LoVo (cell line): ENCODE results near the gene MAPT.
A peak's percentile ranks its signal among the peaks of the same experiment; 100 is the strongest.

ENCODE experiments used
- DNase-seq: peaks from one replicate; pipeline ENCODE4 v3.0.0-alpha.2; 2016; ENCODE audit warnings: low spot score

Gene MAPT

DNA sequence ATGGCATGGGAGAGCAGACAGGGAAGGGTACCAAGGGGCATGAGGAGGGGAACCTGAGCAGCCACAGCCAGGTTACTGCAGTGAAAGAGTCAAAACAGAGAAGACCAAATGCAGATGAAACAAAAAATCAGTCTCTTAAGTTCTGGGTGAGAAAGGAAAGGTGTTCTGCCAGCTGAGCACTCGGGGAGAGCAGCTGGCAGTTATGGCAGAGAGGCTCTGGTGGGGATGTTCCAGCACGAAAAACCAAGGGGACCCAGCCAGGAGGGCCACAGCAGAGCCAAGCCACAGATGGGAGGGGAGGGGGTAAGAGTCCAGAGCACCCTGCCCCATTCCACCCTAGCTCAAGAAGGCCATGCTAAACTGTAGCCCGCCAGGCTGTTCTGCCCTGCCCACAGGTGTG is 136.4 kb downstream of the MAPT start:
- DNase-seq: no peak

GRCh38 chr17:46031440-46031839 is 137.1 kb downstream of the MAPT start:
- DNase-seq: no peak

- DNase-seq: no peak
These were observed 137.6 kb downstream of the MAPT start for GRCh38 chr17:46031920-46032319.

- DNase-seq: no peak
These were observed 138.6 kb downstream of the MAPT start for GRCh38 chr17:46032909-46033308.

- no peak for DNase-seq
These were observed 139.0 kb downstream of the MAPT start for GRCh38 chr17:46033392-46033791.

- DNase-seq: no peak
These were observed 140.9 kb downstream of the MAPT start for GRCh38 chr17:46035112-46035818.

DNA sequence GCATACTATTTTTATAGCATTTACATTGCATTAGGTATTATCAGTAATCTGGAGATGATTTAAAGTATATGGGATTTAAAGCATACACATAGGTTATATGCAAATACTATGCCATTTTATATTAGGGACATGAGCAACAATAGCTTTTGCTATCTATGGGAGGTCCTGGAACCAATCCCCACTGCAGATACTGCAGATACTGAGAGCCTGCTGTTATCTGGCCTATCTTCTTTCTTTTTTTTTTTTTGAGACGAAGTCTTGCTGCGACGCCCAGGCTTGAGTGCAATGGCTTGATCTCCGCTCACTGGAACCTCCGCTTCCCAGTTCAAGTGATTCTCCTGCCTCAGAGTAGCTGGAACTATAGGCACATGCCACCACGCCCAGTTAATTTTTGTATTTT is 142.1 kb downstream of the MAPT start:
- no peak for DNase-seq

DNA sequence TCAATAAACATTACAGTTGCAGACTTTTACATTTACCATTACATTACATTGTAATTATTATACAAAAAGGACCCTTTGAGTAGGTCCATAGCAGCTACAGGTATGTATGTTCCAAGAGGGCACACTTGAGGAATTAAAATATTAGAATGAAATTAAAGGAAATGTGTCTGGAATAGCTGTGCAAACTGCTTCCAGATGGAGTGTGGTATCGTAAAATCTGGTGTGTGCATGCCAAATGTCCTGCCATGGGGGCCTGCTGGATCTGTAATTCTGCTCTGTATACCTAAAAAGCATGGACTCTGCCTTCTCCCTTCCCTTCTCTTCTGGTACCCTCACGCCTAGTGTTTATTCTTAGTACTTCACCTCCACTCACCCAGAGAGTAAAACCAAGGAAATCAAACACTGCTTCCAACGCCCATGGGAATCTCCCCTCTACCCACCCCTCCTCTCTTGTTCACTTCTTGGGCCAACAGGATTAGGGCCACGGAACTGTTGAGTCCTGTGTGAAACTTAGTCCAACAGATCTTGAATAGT is 143.4 kb downstream of the MAPT start:
- no peak for DNase-seq

GRCh38 chr17:46038414-46038813 is 144.1 kb downstream of the MAPT start:
- no peak for DNase-seq

GRCh38 chr17:46038937-46039336 is 144.6 kb downstream of the MAPT start:
- no peak for DNase-seq

DNA sequence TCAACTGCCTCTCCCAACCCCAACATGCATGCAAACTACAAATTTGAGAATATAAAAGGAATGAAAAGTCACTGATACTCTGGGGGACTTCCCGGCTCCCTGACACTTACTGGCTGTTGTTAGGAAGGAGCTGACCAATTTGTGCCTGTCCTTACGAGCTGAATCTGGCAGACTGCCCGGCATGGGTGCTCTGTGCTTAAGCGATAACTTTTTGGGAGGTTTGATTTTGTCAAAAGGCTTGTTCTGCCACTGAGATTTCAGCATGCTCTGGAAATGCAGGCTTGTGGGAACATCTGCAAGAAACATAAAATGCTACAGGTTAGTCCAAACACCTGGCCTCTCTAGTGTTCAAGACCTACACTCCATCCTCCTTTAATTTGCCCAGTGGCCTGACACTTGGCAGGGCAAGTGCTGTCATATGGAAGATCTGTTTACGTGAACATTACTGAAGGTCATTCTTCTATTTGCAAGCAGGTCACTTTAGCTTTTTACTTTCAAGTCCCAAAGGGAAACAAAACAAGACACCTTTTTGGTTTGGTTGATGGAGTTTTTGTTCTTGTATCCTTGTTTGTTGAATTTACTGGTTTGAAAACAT is 145.3 kb downstream of the MAPT start:
- no peak for DNase-seq

- DNase-seq: no peak
These were observed 147.9 kb downstream of the MAPT start for GRCh38 chr17:46042246-46042645.

- no peak for DNase-seq
These were observed 148.6 kb downstream of the MAPT start for GRCh38 chr17:46042925-46043324.

GRCh38 chr17:46043606-46044005 is 149.3 kb downstream of the MAPT start:
- DNase-seq: no peak

GRCh38 chr17:46044286-46044928 is 150.1 kb downstream of the MAPT start:
- DNase-seq: peak; percentile 55

- no peak for DNase-seq
These were observed 150.6 kb downstream of the MAPT start for GRCh38 chr17:46044989-46045388.

- DNase-seq: no peak
These were observed 151.3 kb downstream of the MAPT start for GRCh38 chr17:46045639-46046038.

DNA sequence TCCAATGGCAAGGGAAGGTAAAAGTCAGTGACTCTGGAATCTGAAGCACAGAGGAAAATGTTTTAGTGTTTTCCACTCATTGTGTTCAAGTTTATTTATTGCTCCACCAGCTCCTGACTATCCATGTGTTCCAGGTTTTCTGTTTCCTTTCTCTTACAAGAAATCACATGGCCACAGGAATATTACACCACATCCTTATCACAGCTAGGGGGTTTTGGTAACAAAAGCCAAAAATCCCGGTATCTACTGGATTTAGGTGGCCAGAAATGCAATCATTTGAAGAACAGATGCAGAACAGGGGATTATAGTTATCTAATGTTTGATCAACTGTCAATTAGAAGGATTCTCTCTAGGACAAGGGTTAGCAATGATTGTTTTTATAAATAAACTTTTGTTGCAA is 152.6 kb downstream of the MAPT start:
- DNase-seq: no peak

DNA sequence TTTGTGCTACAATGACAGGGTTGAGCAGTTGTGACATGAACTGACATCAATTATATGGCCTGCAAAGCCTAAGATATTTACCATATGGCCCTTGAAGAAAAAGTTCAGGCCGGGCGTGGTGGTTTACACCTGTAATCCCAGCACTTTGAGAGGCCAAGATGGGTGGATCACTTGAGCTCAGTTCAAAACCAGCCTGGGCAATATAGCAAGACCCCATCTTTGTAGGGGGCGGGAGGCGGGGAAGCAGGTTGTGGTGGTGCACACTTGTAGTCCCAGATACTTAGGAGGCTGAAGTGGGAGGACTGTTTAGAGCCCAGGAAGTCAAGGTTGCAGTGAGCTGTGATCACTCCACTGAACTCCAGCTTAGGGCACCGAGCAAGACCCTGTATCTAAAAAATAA is 153.0 kb downstream of the MAPT start:
- no peak for DNase-seq

- DNase-seq: no peak
These were observed 153.5 kb downstream of the MAPT start for GRCh38 chr17:46047856-46048255.

- no peak for DNase-seq
These were observed 155.3 kb downstream of the MAPT start for GRCh38 chr17:46049656-46050055.

- DNase-seq: no peak
These were observed 159.7 kb downstream of the MAPT start for GRCh38 chr17:46053911-46054534.

DNA sequence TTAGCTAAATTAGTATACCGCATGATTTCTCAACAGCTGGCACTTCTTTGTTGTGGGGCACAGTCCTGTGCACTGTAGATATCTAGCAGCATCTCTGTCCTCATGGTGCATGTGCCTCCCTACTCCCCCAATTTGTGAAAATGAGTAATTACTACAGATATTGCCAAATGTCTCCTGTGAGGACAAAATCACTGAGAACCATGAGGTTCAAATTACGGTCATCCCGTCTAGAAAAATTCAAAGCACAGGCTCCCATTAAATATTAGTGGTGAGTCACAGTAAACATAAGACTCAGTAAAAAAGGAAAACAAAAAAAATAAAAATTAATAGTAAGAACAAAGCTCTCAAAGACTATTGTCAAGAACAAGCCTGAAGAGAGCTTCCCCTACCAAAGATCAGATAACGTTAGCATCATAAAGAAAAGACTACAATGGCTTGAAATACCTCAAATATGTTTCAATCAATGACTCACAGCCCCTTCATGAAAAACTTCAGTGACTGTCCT is 162.5 kb downstream of the MAPT start:
- DNase-seq: no peak
